D721Med (cell line): Measurements from ENCODE around the gene KCNG2.

ENCODE experiments used
- DNase-seq: peaks from one replicate; pipeline ENCODE4 v3.0.0; 2011; ENCODE audit warnings: low spot score; ENCODE audit not compliant: insufficient read length
- FAIRE-seq: peaks from 2 replicates; lab custom pipeline; 2011; peaks lifted over from hg19 to GRCh38; lab: Jason Lieb, UNC
- CTCF ChIP-seq: IDR thresholded peaks from 2 replicates; pipeline ENCODE4 v1.5.1; 2012; ENCODE audit warnings: mild to moderate bottlenecking, control low read depth; ENCODE audit not compliant: insufficient read depth; ENCODE audit errors: missing control alignments

KCNG2 gene

DNA sequence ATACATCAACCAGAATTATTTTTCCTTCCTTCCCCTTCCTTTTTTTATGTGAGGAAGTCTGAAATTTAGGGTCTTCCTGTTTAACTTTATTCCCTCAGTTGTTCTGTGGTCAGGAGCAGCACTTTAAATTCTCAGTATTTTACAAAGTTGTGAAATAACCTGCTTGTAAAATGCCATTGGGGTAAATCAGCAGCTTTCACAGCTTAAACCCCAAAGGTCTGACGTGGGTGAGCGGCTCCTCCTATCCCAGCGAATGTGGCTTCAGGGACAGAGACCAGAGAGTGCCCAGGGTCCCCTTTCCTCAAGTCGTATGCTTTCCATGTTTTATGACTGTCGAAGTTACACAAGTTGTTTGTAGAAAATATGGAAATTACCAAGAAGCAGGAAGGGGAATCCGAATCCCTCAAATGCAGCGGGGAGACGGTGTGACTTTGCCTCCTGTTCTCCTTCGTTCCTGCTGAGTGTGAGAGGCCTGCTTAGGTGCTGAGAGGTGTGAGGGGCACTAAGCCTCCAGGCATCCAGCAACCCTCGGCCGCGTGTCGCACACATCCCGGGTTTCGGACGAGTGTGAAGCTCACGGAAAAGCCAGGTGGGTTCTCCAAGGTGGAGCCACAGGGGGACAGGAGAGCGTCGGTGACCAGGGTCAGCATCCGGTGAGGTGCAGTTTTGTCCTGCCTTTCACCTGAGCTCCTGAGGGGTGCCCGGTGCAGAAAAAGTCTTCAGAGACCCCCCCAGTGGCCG, 10.8 kb upstream of the KCNG2 start:
- TF ChIP-seq CTCF, result no peak
- FAIRE-seq (peak; percentile 63), DNase-seq (no peak)

- FAIRE-seq, result no peak
- TF ChIP-seq CTCF, result no peak
- DNase-seq, result no peak
These were observed 10.2 kb upstream of the KCNG2 start for GRCh38 chr18:79787527-79787864.

GRCh38 chr18:79787865-79788733, 9.6 kb upstream of the KCNG2 start:
- DNase-seq, result no peak
- TF ChIP-seq CTCF, result no peak
- FAIRE-seq, result no peak

GRCh38 chr18:79788734-79789085, 9.0 kb upstream of the KCNG2 start:
- DNase-seq (no peak), FAIRE-seq (no peak)
- TF ChIP-seq CTCF, result no peak

GRCh38 chr18:79789091-79789891, 8.4 kb upstream of the KCNG2 start:
- FAIRE-seq (no peak), DNase-seq (no peak)
- TF ChIP-seq CTCF, result no peak

DNA sequence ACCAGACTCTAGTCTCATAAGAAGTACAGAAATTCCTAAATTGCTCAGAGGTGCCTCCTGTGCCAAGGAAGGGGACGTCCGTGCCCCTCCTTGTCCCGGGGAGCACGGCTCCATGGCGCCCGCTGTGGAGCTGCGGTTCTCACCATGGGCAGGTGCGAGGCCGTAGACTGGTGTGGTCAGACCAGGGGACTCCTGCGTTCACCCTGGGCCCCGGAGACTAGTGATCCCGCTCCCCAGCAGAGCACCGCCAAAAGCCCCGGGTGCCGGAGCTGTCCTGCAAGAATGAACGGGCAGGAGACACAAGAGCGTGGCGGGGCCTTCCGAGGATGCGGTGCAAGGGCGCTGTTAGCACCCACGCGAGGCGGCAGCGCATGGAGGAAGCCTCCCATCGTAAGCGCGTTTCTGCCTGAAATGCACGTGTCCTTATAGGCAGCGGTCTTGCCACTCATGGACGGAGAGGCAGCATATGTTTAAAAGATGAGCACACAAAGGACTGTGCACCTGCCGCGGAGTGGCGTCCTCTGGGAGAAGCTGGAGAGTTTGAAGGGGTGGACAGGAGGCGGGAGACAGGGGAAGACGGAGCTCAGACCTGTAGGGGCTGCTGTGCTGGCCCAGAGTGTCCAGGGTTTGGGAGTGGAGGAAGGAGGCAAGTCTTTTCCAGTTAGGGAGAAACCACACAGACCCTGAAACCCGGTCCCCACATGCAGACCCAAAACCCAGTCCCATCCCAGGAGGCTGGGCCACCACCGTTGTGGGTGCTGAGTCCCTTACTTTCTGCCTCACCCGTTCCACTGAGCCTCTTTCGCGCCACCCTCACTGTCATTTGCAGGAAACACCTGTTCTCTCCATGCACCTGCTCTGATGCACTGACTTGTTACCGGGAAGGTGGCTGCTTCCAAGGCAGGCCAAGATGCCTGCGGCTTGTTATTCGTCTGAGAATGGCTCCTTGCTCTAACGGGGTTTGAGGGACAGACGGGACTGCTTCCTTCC, 7.5 kb upstream of the KCNG2 start:
- no peak for TF ChIP-seq CTCF
- DNase-seq, result no peak
- no peak for FAIRE-seq
